HG03575 (cell line): ENCODE results near the gene NRIP1.
"Not testable (repeated sequence)": the region's sequence is repeated elsewhere in the genome, so short reads cannot be mapped to it uniquely, and the experiment has no call there.

ENCODE experiments used
- ATAC-seq: cut with Tn5 transposase; IDR thresholded peaks from one replicate; pipeline ENCODE4 v1.9.1; 2021; ENCODE audit not compliant: unreplicated experiment, insufficient number of reproducible peaks, low FRiP score; ENCODE audit errors: extremely low read depth

The NRIP1 gene

GRCh38 chr21:15045017-15045416 is 19.8 kb downstream of the NRIP1 start:
- ATAC-seq: no peak

- ATAC-seq: no peak
These were observed 22.3 kb downstream of the NRIP1 start for GRCh38 chr21:15042531-15042930.

GRCh38 chr21:15039607-15040299 is 25.0 kb downstream of the NRIP1 start:
- no peak for ATAC-seq

GRCh38 chr21:15037900-15038293 is 26.9 kb downstream of the NRIP1 start:
- ATAC-seq: no peak

GRCh38 chr21:15037095-15037899 is 27.5 kb downstream of the NRIP1 start:
- ATAC-seq: no peak

GRCh38 chr21:15036189-15036588 is 28.6 kb downstream of the NRIP1 start:
- no peak for ATAC-seq

GRCh38 chr21:15034126-15034853 is 30.5 kb downstream of the NRIP1 start:
- ATAC-seq: no peak

- ATAC-seq: no peak
These were observed 32.9 kb downstream of the NRIP1 start for GRCh38 chr21:15031790-15032357.

- not testable (repeated sequence) for ATAC-seq
These were observed 33.4 kb downstream of the NRIP1 start for GRCh38 chr21:15031362-15031761.

GRCh38 chr21:15030861-15031260 is 33.9 kb downstream of the NRIP1 start:
- ATAC-seq: not testable (repeated sequence)

GRCh38 chr21:15029077-15029476 is 35.7 kb downstream of the NRIP1 start:
- ATAC-seq: no peak

GRCh38 chr21:15028186-15028585 is 36.6 kb downstream of the NRIP1 start:
- ATAC-seq: no peak

- no peak for ATAC-seq
These were observed 37.7 kb downstream of the NRIP1 start for GRCh38 chr21:15027056-15027455.

GRCh38 chr21:15026370-15026769 is 38.4 kb downstream of the NRIP1 start:
- ATAC-seq: no peak

- no peak for ATAC-seq
These were observed 41.0 kb downstream of the NRIP1 start for GRCh38 chr21:15023776-15024175.

GRCh38 chr21:15022608-15023261 is 42.1 kb downstream of the NRIP1 start:
- ATAC-seq: no peak

- no peak for ATAC-seq
These were observed 44.0 kb downstream of the NRIP1 start for GRCh38 chr21:15020797-15021196.

GRCh38 chr21:15018382-15018781 is 46.4 kb downstream of the NRIP1 start:
- no peak for ATAC-seq
